ENCODE data around the gene DLGAP4. TPM values are rescaled to one million over a fixed set of nuclear protein-coding genes. Genes with fewer than 3 reads are reported as not detected.

The DLGAP4 gene
- total RNA-seq, 1 donor from 2014 or later = 199 TPM

GRCh38 chr20:36275441-36276189 is 30.5 kb upstream of the DLGAP4 start:
- DNase-seq = no peak
- peak overlapping the region; percentile 68 for H3K27ac Mint-ChIP-seq (ENCODE audit: unreplicated experiment)
- H3K27me3 Mint-ChIP-seq (ENCODE audit: unreplicated experiment) = peaks cover 4% of the 10 kb centered on the region
- H3K4me1 Mint-ChIP-seq (ENCODE audit: low read depth, unreplicated experiment) = peaks cover 16% of the 10 kb centered on the region
- H3K4me3 Mint-ChIP-seq (ENCODE audit: unreplicated experiment) = peak overlapping the region; percentile 61
- no peaks in the 10 kb centered on the region for H3K9me3 Mint-ChIP-seq (ENCODE audit: unreplicated experiment)
- H3K36me3 Mint-ChIP-seq (ENCODE audit: unreplicated experiment) = no peaks in the 10 kb centered on the region
- TF ChIP-seq CTCF (IDR thresholded peaks at IDR 0.05; ENCODE audit: partially characterized antibody, unreplicated experiment) = no peak

GRCh38 chr20:36277546-36277945 is 28.6 kb upstream of the DLGAP4 start:
- Mint-ChIP-seq H3K27ac (ENCODE audit: unreplicated experiment) (no peak overlapping the region), H3K4me3 (ENCODE audit: unreplicated experiment) (no peak overlapping the region), H3K9me3 (ENCODE audit: unreplicated experiment) (no peaks in the 10 kb centered on the region), H3K36me3 (ENCODE audit: unreplicated experiment) (no peaks in the 10 kb centered on the region), H3K4me1 (ENCODE audit: low read depth, unreplicated experiment) (peaks cover 16% of the 10 kb centered on the region), H3K27me3 (ENCODE audit: unreplicated experiment) (peaks cover 2% of the 10 kb centered on the region)
- DNase-seq = no peak
- no peak for TF ChIP-seq CTCF (IDR thresholded peaks at IDR 0.05; ENCODE audit: partially characterized antibody, unreplicated experiment)

GRCh38 chr20:36279362-36279761 is 26.8 kb upstream of the DLGAP4 start:
- H3K27ac Mint-ChIP-seq (ENCODE audit: unreplicated experiment) = no peak overlapping the region
- no peaks in the 10 kb centered on the region for H3K36me3 Mint-ChIP-seq (ENCODE audit: unreplicated experiment)
- H3K27me3 Mint-ChIP-seq (ENCODE audit: unreplicated experiment) = peaks cover 2% of the 10 kb centered on the region
- peaks cover 11% of the 10 kb centered on the region for H3K4me1 Mint-ChIP-seq (ENCODE audit: low read depth, unreplicated experiment)
- no peak overlapping the region for H3K4me3 Mint-ChIP-seq (ENCODE audit: unreplicated experiment)
- no peak for DNase-seq
- TF ChIP-seq CTCF (IDR thresholded peaks at IDR 0.05; ENCODE audit: partially characterized antibody, unreplicated experiment) = no peak
- H3K9me3 Mint-ChIP-seq (ENCODE audit: unreplicated experiment) = no peaks in the 10 kb centered on the region

GRCh38 chr20:36279776-36280175 is 26.4 kb upstream of the DLGAP4 start:
- H3K27ac Mint-ChIP-seq (ENCODE audit: unreplicated experiment) = no peak overlapping the region
- H3K36me3 Mint-ChIP-seq (ENCODE audit: unreplicated experiment) = no peaks in the 10 kb centered on the region
- H3K9me3 Mint-ChIP-seq (ENCODE audit: unreplicated experiment) = no peaks in the 10 kb centered on the region
- DNase-seq = no peak
- peaks cover 2% of the 10 kb centered on the region for H3K27me3 Mint-ChIP-seq (ENCODE audit: unreplicated experiment)
- H3K4me1 Mint-ChIP-seq (ENCODE audit: low read depth, unreplicated experiment) = peaks cover 9% of the 10 kb centered on the region
- no peak overlapping the region for H3K4me3 Mint-ChIP-seq (ENCODE audit: unreplicated experiment)
- no peak for TF ChIP-seq CTCF (IDR thresholded peaks at IDR 0.05; ENCODE audit: partially characterized antibody, unreplicated experiment)

GRCh38 chr20:36281785-36282380 is 24.3 kb upstream of the DLGAP4 start:
- Mint-ChIP-seq H3K27me3 (ENCODE audit: unreplicated experiment) (peaks cover 4% of the 10 kb centered on the region), H3K4me3 (ENCODE audit: unreplicated experiment) (no peak overlapping the region), H3K36me3 (ENCODE audit: unreplicated experiment) (no peaks in the 10 kb centered on the region), H3K9me3 (ENCODE audit: unreplicated experiment) (no peaks in the 10 kb centered on the region), H3K27ac (ENCODE audit: unreplicated experiment) (no peak overlapping the region), H3K4me1 (ENCODE audit: low read depth, unreplicated experiment) (no peaks in the 10 kb centered on the region)
- TF ChIP-seq CTCF (IDR thresholded peaks at IDR 0.05; ENCODE audit: partially characterized antibody, unreplicated experiment) = no peak
- DNase-seq = no peak
